Skeletal muscle cell (primary cell): ENCODE data around the gene SOX12.
"Not testable (repeated sequence)": the region's sequence is repeated elsewhere in the genome, so short reads cannot be mapped to it uniquely, and the experiment has no call there.

ENCODE experiments used
- DNase-seq: peaks from one replicate; pipeline ENCODE4 v3.0.0-alpha.2; 2010; ENCODE audit warnings: low read depth
- H3K4me3 ChIP-seq: 2 replicates; pipeline ENCODE4 v1.5.1; 2011; ENCODE audit warnings: low read depth, mild to moderate bottlenecking, control low read depth, low read length, moderate library complexity

SOX12 gene

GRCh38 chr20:327186-328026, 2.1 kb downstream of the SOX12 start:
- peak; percentile 86 for DNase-seq
- H3K4me3 ChIP-seq = peak overlapping the region; percentile 84

- DNase-seq = no peak
- H3K4me3 ChIP-seq = peak overlapping the region; percentile 84
These were observed 2.9 kb downstream of the SOX12 start for GRCh38 chr20:328027-328974.

GRCh38 chr20:328975-329695, 3.8 kb downstream of the SOX12 start:
- peak overlapping the region; percentile 84 for H3K4me3 ChIP-seq
- DNase-seq = no peak

GRCh38 chr20:329851-330232, 4.5 kb downstream of the SOX12 start:
- no peak for DNase-seq
- no peak overlapping the region for H3K4me3 ChIP-seq

GRCh38 chr20:330233-331149, 5.1 kb downstream of the SOX12 start:
- no peak overlapping the region for H3K4me3 ChIP-seq
- DNase-seq = peak; percentile 21

GRCh38 chr20:334578-334977, 9.2 kb downstream of the SOX12 start:
- no peak overlapping the region for H3K4me3 ChIP-seq
- no peak for DNase-seq

GRCh38 chr20:336040-336439, 10.7 kb downstream of the SOX12 start:
- DNase-seq, H3K4me3 ChIP-seq: not testable (repeated sequence)

GRCh38 chr20:341682-342081, 16.3 kb downstream of the SOX12 start:
- DNase-seq = no peak
- H3K4me3 ChIP-seq = no peak overlapping the region

GRCh38 chr20:343107-343506, 17.8 kb downstream of the SOX12 start:
- no peak overlapping the region for H3K4me3 ChIP-seq
- DNase-seq = no peak

- no peak for DNase-seq
- peak overlapping the region; percentile 69 for H3K4me3 ChIP-seq
These were observed 20.8 kb downstream of the SOX12 start for GRCh38 chr20:346033-346639.

- DNase-seq = no peak
These were observed 21.4 kb downstream of the SOX12 start, which contains the start of gene NRSN2 for GRCh38 chr20:346640-347316. Gene NRSN2 (plus strand): TSS chr20:347111. CDS start chr20:349644, 2,533 bp downstream.

GRCh38 chr20:347317-347639, 21.9 kb downstream of the SOX12 start:
- H3K4me3 ChIP-seq = peak overlapping the region; percentile 69
- DNase-seq = no peak

More at GRCh38 chr20:346640-347316, 21.4 kb downstream of the SOX12 start, which contains the start of gene NRSN2:
- H3K4me3 ChIP-seq = peak within 1 kb of the TSS; percentile 69

GRCh38 chr20:347640-348484, 22.5 kb downstream of the SOX12 start:
- peak; percentile 82 for DNase-seq
- H3K4me3 ChIP-seq = peak overlapping the region; percentile 69

- no peak overlapping the region for H3K4me3 ChIP-seq
- DNase-seq = no peak
These were observed 23.9 kb downstream of the SOX12 start for GRCh38 chr20:348972-349841.

GRCh38 chr20:353166-353565, 27.8 kb downstream of the SOX12 start:
- H3K4me3 ChIP-seq = no peak overlapping the region
- DNase-seq = no peak
